Measurements from ENCODE around the gene CD22.
"Not testable (repeated sequence)": the region's sequence is repeated elsewhere in the genome, so short reads cannot be mapped to it uniquely, and the experiment has no call there.

CD22 gene

GRCh38 chr19:35345671-35346111 is 16.7 kb downstream of the CD22 start:
- DNase-seq: no peak

- DNase-seq: no peak
Measured at GRCh38 chr19:35346193-35347052, 17.4 kb downstream of the CD22 start.

- no peak for DNase-seq
Measured at GRCh38 chr19:35347171-35347929, 18.4 kb downstream of the CD22 start, which contains the start of gene FFAR1. TSS of gene FFAR1 (plus strand) at chr19:35347902. CDS start at chr19:35351552, 3,650 bp downstream.

GRCh38 chr19:35347930-35348298 is 18.9 kb downstream of the CD22 start:
- no peak for DNase-seq

- DNase-seq: no peak
Measured at GRCh38 chr19:35348911-35349611, 20.1 kb downstream of the CD22 start.

GRCh38 chr19:35349614-35350521 is 20.9 kb downstream of the CD22 start:
- no peak for DNase-seq

GRCh38 chr19:35350591-35350990 is 21.6 kb downstream of the CD22 start:
- no peak for DNase-seq

- DNase-seq: no peak
Measured at GRCh38 chr19:35351411-35352176, 22.6 kb downstream of the CD22 start.

- no peak for DNase-seq
Measured at GRCh38 chr19:35352177-35352447, 23.1 kb downstream of the CD22 start.

- DNase-seq: peak; percentile 44
Measured at GRCh38 chr19:35352448-35353304, 23.7 kb downstream of the CD22 start.

- no peak for DNase-seq
Measured at GRCh38 chr19:35353635-35354034, 24.6 kb downstream of the CD22 start.

GRCh38 chr19:35354898-35355297 is 25.9 kb downstream of the CD22 start:
- DNase-seq: no peak

GRCh38 chr19:35355791-35356460 is 26.9 kb downstream of the CD22 start:
- no peak for DNase-seq

GRCh38 chr19:35357867-35358573 is 29.0 kb downstream of the CD22 start, which contains the start of gene FFAR3:
TSS of gene FFAR3 (plus strand) at chr19:35358460. CDS start at chr19:35358891, 431 bp downstream.
- DNase-seq: no peak

GRCh38 chr19:35358834-35359233 is 29.8 kb downstream of the CD22 start:
- DNase-seq: not testable (repeated sequence)

GRCh38 chr19:35359395-35359794 is 30.4 kb downstream of the CD22 start:
- not testable (repeated sequence) for DNase-seq

- not testable (repeated sequence) for DNase-seq
Measured at GRCh38 chr19:35360081-35360480, 31.1 kb downstream of the CD22 start.

GRCh38 chr19:35360880-35361420 is 32.0 kb downstream of the CD22 start:
- no peak for DNase-seq

Data from kidney glomerular epithelial cell (primary cell).